GM23248 (cell line): ENCODE results near the gene UPK3A.

Source experiments
- EZH2 ChIP-seq: fragments of 200-600 bp; sonication (generic); IDR thresholded peaks from 2 replicates; pipeline ENCODE4 v1.6.1; 2018; ENCODE audit warnings: antibody characterized with exemption, mild to moderate bottlenecking; ENCODE audit not compliant: insufficient read depth, poor library complexity, severe bottlenecking
- EZH2phosphoT487 ChIP-seq: fragments of 200-600 bp; sonication (generic); IDR thresholded peaks from 2 replicates; pipeline ENCODE4 v1.6.1; 2018; ENCODE audit warnings: antibody characterized with exemption, moderate library complexity, mild to moderate bottlenecking, low read depth; ENCODE audit not compliant: insufficient read depth

GRCh38 chr22:45291061-45291930 is 6.5 kb downstream of the UPK3A start:
- no peak for TF ChIP-seq EZH2phosphoT487
- no peak for TF ChIP-seq EZH2
